HEK293 (cell line): ENCODE results near the gene TTYH2.
A peak's percentile ranks its signal among the peaks of the same experiment; 100 is the strongest.

Experiments
- CTCF ChIA-PET: fragments of 350-600 bp; formaldehyde crosslinking; extraction: SDS; loops from one replicate; lab custom pipeline; 2021; ENCODE audit warnings: antibody characterized with exemption; lab: Yijun Ruan, JAX
- POLR2A ChIA-PET: fragments of 300-600 bp; formaldehyde crosslinking; extraction: SDS; loops from one replicate; lab custom pipeline; 2020; ENCODE audit warnings: antibody characterized with exemption, inconsistent platforms; lab: Yijun Ruan, JAX
- H3K27ac ChIP-seq: fragments of 200-500 bp; sonication (Bioruptor generic); 2 replicates; pipeline ENCODE4 v1.5.1; 2014; ENCODE audit warnings: low read depth, low read length, control low read depth, inconsistent platforms; ENCODE audit errors: extremely low read depth
- H3K36me3 ChIP-seq, 2 experiments: fragments of 200-500 bp in 1 of 2; sonication (Bioruptor generic) in 1 of 2; 1 replicate in 1 of 2; 2 replicates in 1 of 2; pipeline ENCODE4 v1.5.1; 2014 to 2017; ENCODE audit warnings: inconsistent platforms in 2 of 2, low read length in 2 of 2; ENCODE audit not compliant: control insufficient read depth in 2 of 2, insufficient read depth in 1 of 2
- H3K4me1 ChIP-seq: fragments of 200-500 bp; sonication (Bioruptor generic); 2 replicates; pipeline ENCODE4 v1.5.1; 2014; ENCODE audit warnings: mild to moderate bottlenecking, low read length, inconsistent platforms; ENCODE audit not compliant: control insufficient read depth, insufficient read depth
- H3K4me3 ChIP-seq: 2 replicates; pipeline ENCODE4 v1.5.1; 2011; ENCODE audit warnings: low read depth, mild to moderate bottlenecking, control low read depth, low read length, moderate library complexity
- H3K9me3 ChIP-seq: fragments of 200-500 bp; sonication (Bioruptor generic); 2 replicates; pipeline ENCODE4 v1.5.1; 2014; ENCODE audit warnings: low read depth, low read length, inconsistent platforms; ENCODE audit not compliant: control insufficient read depth, insufficient read depth
- BCL11B ChIP-seq: fragments of 450-650 bp; formaldehyde crosslinking; IDR thresholded peaks from 2 replicates; pipeline ENCODE4 v1.5.1; 2016; ENCODE audit warnings: low read depth, missing biosample characterization, missing genetic modification characterization
- EGR2 ChIP-seq: fragments of 450-650 bp; formaldehyde crosslinking; IDR thresholded peaks from 2 replicates; pipeline ENCODE4 v1.5.1; 2016; ENCODE audit warnings: low read depth, missing biosample characterization, missing genetic modification characterization
- GLIS1 ChIP-seq: fragments of 450-650 bp; formaldehyde crosslinking; IDR thresholded peaks from 2 replicates; pipeline ENCODE4 v1.5.1; 2016; ENCODE audit warnings: missing biosample characterization, missing genetic modification characterization
- IKZF3 ChIP-seq: fragments of 450-650 bp; IDR thresholded peaks from 2 replicates; pipeline ENCODE4 v1.5.0; 2018; ENCODE audit warnings: missing biosample characterization, mild to moderate bottlenecking, missing genetic modification characterization, moderate library complexity
- KLF1 ChIP-seq: fragments of 450-650 bp; formaldehyde crosslinking; IDR thresholded peaks from 2 replicates; pipeline ENCODE4 v1.5.1; 2016; ENCODE audit warnings: missing biosample characterization, missing genetic modification characterization
- MYNN ChIP-seq: fragments of 450-650 bp; formaldehyde crosslinking; IDR thresholded peaks from 2 replicates; pipeline ENCODE4 v1.5.1; 2016; ENCODE audit warnings: missing biosample characterization, missing genetic modification characterization, borderline replicate concordance
- RBAK ChIP-seq: fragments of 450-650 bp; formaldehyde crosslinking; IDR thresholded peaks from 2 replicates; pipeline ENCODE4 v1.5.1; 2016; ENCODE audit warnings: missing biosample characterization, missing genetic modification characterization
- TRIM28 ChIP-seq: IDR thresholded peaks from 2 replicates; pipeline ENCODE4 v1.6.1; 2011; ENCODE audit warnings: low read length, control low read depth, borderline replicate concordance
- YY1 ChIP-seq: fragments of 450-650 bp; formaldehyde crosslinking; IDR thresholded peaks from 2 replicates; pipeline ENCODE4 v1.5.1; 2018; ENCODE audit warnings: missing biosample characterization, missing genetic modification characterization
- ZBTB48 ChIP-seq: fragments of 450-650 bp; formaldehyde crosslinking; IDR thresholded peaks from 2 replicates; pipeline ENCODE4 v1.5.1; 2016; ENCODE audit warnings: missing biosample characterization, missing genetic modification characterization
- ZBTB7A ChIP-seq: fragments of 450-650 bp; formaldehyde crosslinking; IDR thresholded peaks from 2 replicates; pipeline ENCODE4 v1.5.1; 2016; ENCODE audit warnings: low read depth, missing biosample characterization, missing genetic modification characterization
- ZIC2 ChIP-seq: fragments of 450-650 bp; formaldehyde crosslinking; IDR thresholded peaks from 2 replicates; pipeline ENCODE4 v1.5.1; 2016; ENCODE audit warnings: missing biosample characterization, missing genetic modification characterization
- ZNF155 ChIP-seq: fragments of 450-650 bp; formaldehyde crosslinking; IDR thresholded peaks from 2 replicates; pipeline ENCODE4 v1.5.1; 2016; ENCODE audit warnings: missing biosample characterization, missing genetic modification characterization
- ZNF221 ChIP-seq: fragments of 450-650 bp; formaldehyde crosslinking; IDR thresholded peaks from 2 replicates; pipeline ENCODE4 v1.5.1; 2017; ENCODE audit warnings: missing biosample characterization, missing genetic modification characterization, borderline replicate concordance
- ZNF302 ChIP-seq: fragments of 450-650 bp; formaldehyde crosslinking; IDR thresholded peaks from 2 replicates; pipeline ENCODE4 v1.5.1; 2016; ENCODE audit warnings: missing biosample characterization, missing genetic modification characterization, low read depth
- ZNF335 ChIP-seq: fragments of 450-650 bp; formaldehyde crosslinking; conservative IDR thresholded peaks from 2 replicates; pipeline ENCODE4 v1.5.1; 2016; ENCODE audit warnings: missing biosample characterization, missing genetic modification characterization
- ZNF600 ChIP-seq: fragments of 450-650 bp; formaldehyde crosslinking; IDR thresholded peaks from 2 replicates; pipeline ENCODE4 v1.5.1; 2016; ENCODE audit warnings: missing biosample characterization, missing genetic modification characterization
- ZNF624 ChIP-seq: fragments of 450-650 bp; formaldehyde crosslinking; IDR thresholded peaks from 2 replicates; pipeline ENCODE4 v1.5.1; 2017; ENCODE audit warnings: missing biosample characterization, missing genetic modification characterization
- ZNF654 ChIP-seq: fragments of 450-650 bp; formaldehyde crosslinking; IDR thresholded peaks from 2 replicates; pipeline ENCODE4 v1.5.1; 2016; ENCODE audit warnings: low read depth, missing biosample characterization, missing genetic modification characterization
- ZNF658 ChIP-seq: fragments of 450-650 bp; formaldehyde crosslinking; IDR thresholded peaks from 2 replicates; pipeline ENCODE4; 2016; ENCODE audit warnings: missing biosample characterization, missing genetic modification characterization
- TF ChIP-seq, protein P1 (sequence below): fragments of 450-650 bp; formaldehyde crosslinking; IDR thresholded peaks from 2 replicates; pipeline ENCODE4 v1.5.1; 2016; ENCODE audit warnings: missing biosample characterization, missing genetic modification characterization
- TF ChIP-seq, protein P2 (sequence below): fragments of 450-650 bp; formaldehyde crosslinking; IDR thresholded peaks from 2 replicates; pipeline ENCODE4 v1.5.1; 2016; ENCODE audit warnings: missing biosample characterization, missing genetic modification characterization
- TF ChIP-seq, protein P3 (sequence below): fragments of 450-650 bp; formaldehyde crosslinking; IDR thresholded peaks from 2 replicates; pipeline ENCODE4 v1.5.1; 2016; ENCODE audit warnings: missing biosample characterization, missing genetic modification characterization
- TF ChIP-seq, protein P4 (sequence below): fragments of 450-650 bp; formaldehyde crosslinking; IDR thresholded peaks from 2 replicates; pipeline ENCODE4 v1.5.1; 2016; ENCODE audit warnings: missing biosample characterization, missing genetic modification characterization

Gene TTYH2

DNA sequence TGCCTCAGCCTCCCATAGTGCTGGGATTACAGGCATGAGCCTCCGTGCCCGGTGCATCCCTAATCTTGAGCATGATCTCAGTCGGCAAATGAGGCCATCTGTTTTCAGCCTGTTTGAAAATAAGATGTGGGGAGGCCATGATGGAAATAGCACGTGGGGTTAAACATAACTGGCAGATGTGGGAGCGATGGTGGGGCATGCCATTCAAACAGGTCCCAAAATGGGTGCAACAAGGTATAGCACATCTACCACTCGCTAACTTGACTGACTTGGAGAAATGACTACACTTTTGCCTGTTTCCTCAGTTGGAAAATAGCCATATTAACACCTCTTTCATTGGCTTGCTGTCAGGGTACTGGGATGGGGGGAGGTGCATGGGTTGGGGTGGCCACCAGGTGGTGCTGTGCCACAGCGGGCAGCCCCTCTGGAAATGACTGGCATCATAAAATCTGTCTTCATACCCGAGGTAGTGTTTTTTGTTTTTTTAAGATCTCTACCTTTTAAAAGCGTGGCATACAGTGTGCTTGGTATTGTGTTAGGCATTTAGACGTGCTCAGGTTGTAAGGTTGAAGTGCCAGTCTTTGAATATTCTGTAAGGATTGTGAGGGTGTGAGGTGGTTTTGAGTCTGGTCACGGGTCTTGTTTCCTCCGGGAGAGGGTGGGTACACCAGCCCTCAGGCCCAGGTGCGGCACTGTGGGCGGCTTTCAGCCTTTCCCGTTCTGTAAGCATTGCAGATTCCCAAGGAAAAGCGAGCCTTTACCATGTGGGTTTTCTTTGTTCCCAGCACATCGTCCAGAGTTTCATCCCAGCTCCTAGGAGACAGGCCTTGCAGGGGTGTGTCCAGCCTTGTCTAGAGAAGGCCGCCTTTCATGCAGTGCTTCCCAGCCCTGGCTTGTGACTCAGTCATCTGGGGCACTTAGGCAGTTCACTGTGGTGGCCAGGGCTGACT is 2.9 kb upstream of the TTYH2 start (continued):
- peak; percentile 52 for TF ChIP-seq ZNF654 (tag by site-specific recombination)
- TF ChIP-seq, protein P1, sequence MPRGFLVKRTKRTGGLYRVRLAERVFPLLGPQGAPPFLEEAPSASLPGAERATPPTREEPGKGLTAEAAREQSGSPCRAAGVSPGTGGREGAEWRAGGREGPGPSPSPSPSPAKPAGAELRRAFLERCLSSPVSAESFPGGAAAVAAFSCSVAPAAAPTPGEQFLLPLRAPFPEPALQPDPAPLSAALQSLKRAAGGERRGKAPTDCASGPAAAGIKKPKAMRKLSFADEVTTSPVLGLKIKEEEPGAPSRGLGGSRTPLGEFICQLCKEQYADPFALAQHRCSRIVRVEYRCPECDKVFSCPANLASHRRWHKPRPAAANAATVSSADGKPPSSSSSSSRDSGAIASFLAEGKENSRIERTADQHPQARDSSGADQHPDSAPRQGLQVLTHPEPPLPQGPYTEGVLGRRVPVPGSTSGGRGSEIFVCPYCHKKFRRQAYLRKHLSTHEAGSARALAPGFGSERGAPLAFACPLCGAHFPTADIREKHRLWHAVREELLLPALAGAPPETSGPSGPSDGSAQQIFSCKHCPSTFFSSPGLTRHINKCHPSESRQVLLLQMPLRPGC (tag by site-specific recombination), result peak; percentile 34; the same call in 1 of the 2 replicates
- peak; percentile 65 for TF ChIP-seq KLF1 (tag by site-specific recombination)
- TF ChIP-seq, protein P2, sequence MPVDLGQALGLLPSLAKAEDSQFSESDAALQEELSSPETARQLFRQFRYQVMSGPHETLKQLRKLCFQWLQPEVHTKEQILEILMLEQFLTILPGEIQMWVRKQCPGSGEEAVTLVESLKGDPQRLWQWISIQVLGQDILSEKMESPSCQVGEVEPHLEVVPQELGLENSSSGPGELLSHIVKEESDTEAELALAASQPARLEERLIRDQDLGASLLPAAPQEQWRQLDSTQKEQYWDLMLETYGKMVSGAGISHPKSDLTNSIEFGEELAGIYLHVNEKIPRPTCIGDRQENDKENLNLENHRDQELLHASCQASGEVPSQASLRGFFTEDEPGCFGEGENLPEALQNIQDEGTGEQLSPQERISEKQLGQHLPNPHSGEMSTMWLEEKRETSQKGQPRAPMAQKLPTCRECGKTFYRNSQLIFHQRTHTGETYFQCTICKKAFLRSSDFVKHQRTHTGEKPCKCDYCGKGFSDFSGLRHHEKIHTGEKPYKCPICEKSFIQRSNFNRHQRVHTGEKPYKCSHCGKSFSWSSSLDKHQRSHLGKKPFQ (tag by site-specific recombination), result no peak
- TF ChIP-seq ZNF658 (tag by site-specific recombination), result no peak
- no peak for TF ChIP-seq ZNF155 (tag by site-specific recombination)
- no peak for TF ChIP-seq TRIM28
- no peak for TF ChIP-seq MYNN (tag by site-specific recombination)
- peak; percentile 52; the same call in 1 of the 2 replicates for TF ChIP-seq YY1 (tag by site-specific recombination)
- TF ChIP-seq BCL11B (tag by site-specific recombination), result no peak
- TF ChIP-seq ZNF335, result peak; percentile 85
- no peak; the same call in none of the 2 replicates for TF ChIP-seq IKZF3 (tag by site-specific recombination)
- no peak for TF ChIP-seq ZNF221 (tag by site-specific recombination)
- no peak for TF ChIP-seq EGR2
- TF ChIP-seq ZBTB7A, result 0 out of 2 replicates have a peak, but pooled peaks have one; percentile 31
- no peak for TF ChIP-seq ZBTB48 (tag by site-specific recombination)
- TF ChIP-seq RBAK, result no peak

DNA sequence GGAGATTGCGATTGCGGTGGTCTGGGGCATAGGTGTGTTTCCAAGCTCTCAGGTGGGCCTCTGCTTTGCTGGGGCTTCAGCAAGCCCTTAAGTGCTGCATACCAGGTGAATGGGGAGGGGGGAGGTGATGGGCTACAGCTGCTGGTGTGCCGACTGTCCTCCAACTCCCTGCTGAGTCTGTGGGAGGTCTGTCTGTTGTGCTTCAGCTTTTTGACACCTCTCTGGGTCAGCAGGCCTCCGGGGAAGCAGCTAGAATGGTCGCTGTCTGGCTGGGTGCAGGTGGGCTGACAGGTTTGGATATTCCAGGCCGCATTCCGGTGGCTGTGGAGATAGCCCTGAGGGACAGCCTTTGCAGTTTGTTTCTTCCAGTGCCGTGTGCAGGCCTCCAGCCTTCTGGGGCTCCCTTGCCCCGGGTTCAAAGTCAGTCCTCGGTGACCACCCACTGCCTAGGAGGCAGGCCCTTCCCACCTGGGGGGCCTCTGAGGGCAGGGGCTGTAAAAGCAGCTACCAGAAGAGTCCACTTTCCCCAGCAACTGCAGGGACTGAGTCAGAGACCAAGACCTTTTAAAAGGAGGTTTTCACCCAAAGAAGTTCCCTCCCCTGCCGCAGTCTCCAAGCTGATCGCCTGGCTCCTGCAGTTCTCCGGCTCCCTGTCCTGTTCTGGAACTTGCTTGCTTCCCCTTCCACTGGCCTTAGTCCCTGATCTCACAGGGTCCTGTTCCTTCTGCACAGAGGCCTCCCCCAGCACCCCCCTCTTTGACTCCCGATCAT is 2.0 kb upstream of the TTYH2 start:
- Histone ChIP-seq H3K9me3 (no peaks in the 10 kb centered on the region), H3K27ac (peak overlapping the region; percentile 25; the same call in 1 of the 2 replicates), H3K4me1 (no peaks in the 10 kb centered on the region), H3K36me3 (peaks cover 31 to 54% of the 10 kb centered on the region in 2 experiments), H3K4me3 (no peak overlapping the region)
- POLR2A ChIA-PET, result interaction anchor here (1.1 kb wide), 2 partner anchors 8 to 85 kb away, joined by 4 to 7 read pairs; partner anchors contain the start of gene RPL38
- CTCF ChIA-PET, result interaction anchor here (0.7 to 2.4 kb wide), 5 partner anchors 12 to 150 kb away, joined by 3 to 18 read pairs (median 4); partner anchors contain the start of gene BTBD17
- TF ChIP-seq, protein P3, sequence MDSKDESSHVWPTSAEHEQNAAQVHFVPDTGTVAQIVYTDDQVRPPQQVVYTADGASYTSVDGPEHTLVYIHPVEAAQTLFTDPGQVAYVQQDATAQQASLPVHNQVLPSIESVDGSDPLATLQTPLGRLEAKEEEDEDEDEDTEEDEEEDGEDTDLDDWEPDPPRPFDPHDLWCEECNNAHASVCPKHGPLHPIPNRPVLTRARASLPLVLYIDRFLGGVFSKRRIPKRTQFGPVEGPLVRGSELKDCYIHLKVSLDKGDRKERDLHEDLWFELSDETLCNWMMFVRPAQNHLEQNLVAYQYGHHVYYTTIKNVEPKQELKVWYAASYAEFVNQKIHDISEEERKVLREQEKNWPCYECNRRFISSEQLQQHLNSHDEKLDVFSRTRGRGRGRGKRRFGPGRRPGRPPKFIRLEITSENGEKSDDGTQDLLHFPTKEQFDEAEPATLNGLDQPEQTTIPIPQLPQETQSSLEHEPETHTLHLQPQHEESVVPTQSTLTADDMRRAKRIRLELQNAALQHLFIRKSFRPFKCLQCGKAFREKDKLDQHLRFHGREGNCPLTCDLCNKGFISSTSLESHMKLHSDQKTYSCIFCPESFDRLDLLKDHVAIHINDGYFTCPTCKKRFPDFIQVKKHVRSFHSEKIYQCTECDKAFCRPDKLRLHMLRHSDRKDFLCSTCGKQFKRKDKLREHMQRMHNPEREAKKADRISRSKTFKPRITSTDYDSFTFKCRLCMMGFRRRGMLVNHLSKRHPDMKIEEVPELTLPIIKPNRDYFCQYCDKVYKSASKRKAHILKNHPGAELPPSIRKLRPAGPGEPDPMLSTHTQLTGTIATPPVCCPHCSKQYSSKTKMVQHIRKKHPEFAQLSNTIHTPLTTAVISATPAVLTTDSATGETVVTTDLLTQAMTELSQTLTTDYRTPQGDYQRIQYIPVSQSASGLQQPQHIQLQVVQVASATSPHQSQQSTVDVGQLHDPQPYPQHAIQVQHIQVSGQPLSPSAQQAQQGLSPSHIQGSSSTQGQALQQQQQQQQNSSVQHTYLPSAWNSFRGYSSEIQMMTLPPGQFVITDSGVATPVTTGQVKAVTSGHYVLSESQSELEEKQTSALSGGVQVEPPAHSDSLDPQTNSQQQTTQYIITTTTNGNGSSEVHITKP, result 0 out of 2 replicates have a peak, but pooled peaks have one; percentile 23
- TF ChIP-seq ZIC2 (tag by site-specific recombination) (peak; percentile 38), ZNF600 (tag by site-specific recombination) (peak; percentile 94), ZNF624 (no peak), ZNF302 (tag by site-specific recombination) (no peak), GLIS1 (tag by site-specific recombination) (peak; percentile 88)
- TF ChIP-seq, protein P4, sequence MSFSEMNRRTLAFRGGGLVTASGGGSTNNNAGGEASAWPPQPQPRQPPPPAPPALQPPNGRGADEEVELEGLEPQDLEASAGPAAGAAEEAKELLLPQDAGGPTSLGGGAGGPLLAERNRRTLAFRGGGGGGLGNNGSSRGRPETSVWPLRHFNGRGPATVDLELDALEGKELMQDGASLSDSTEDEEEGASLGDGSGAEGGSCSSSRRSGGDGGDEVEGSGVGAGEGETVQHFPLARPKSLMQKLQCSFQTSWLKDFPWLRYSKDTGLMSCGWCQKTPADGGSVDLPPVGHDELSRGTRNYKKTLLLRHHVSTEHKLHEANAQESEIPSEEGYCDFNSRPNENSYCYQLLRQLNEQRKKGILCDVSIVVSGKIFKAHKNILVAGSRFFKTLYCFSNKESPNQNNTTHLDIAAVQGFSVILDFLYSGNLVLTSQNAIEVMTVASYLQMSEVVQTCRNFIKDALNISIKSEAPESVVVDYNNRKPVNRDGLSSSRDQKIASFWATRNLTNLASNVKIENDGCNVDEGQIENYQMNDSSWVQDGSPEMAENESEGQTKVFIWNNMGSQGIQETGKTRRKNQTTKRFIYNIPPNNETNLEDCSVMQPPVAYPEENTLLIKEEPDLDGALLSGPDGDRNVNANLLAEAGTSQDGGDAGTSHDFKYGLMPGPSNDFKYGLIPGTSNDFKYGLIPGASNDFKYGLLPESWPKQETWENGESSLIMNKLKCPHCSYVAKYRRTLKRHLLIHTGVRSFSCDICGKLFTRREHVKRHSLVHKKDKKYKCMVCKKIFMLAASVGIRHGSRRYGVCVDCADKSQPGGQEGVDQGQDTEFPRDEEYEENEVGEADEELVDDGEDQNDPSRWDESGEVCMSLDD (tag by site-specific recombination), result 0 out of 2 replicates have a peak, but pooled peaks have one; percentile 32
- TF ChIP-seq, all 188 proteins: peak for 5
